Hepatocyte (in vitro differentiated cells): Measurements from ENCODE around the gene PHB1.

Experiments
- CTCF ChIP-seq: fragments of 200-600 bp; sonication (generic); IDR thresholded peaks from 2 replicates; pipeline ENCODE4 v1.5.1; 2016; ENCODE audit warnings: antibody characterized with exemption, mild to moderate bottlenecking; ENCODE audit not compliant: poor library complexity
- EZH2 ChIP-seq: fragments of 200-600 bp; sonication (generic); IDR thresholded peaks from 2 replicates; pipeline ENCODE4 v1.6.1; 2016; ENCODE audit warnings: antibody characterized with exemption, mild to moderate bottlenecking, borderline replicate concordance
- EZH2phosphoT487 ChIP-seq: fragments of 200-600 bp; sonication (generic); IDR thresholded peaks from one replicate; pipeline ENCODE4 v1.6.1; 2018; ENCODE audit warnings: antibody characterized with exemption, mild to moderate bottlenecking, low read depth, moderate library complexity; ENCODE audit not compliant: unreplicated experiment, severe bottlenecking

DNA sequence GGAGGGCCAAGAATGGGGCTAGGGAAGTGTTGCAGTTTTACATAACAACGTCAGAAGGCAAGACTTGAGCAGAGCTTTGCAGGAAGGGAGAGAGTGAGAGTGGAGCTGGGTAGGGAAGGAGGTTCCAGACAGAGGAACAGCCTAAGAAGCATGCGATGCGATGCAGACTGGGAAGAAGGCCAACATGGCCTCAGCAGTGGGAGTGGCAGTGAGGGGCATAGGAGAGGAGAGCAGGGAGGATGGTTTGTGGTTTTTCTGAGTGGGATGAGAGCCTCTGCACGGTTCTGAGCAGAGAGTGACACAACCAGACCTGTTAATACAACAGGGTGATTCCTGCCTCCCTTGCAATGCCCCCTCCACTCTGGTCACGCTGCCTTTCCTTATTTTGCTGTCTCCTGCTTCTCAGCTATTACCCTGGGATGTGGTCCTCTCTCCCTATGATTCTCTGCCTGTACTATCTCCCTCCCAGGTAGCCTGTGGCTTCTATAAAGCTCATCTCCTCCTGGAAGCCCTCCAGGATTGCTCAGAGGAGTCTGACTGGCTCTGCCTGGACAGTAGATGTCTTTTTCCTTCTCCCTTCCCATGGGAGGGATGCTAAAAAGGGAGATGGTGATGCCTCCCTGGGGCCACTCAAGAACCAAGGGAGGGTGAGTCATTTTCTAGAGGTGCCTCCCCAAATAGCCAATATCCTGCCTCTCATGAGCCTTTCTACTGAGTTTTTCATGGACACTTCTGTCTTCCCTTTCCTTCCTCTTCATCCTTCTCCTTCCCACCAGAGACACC is 41.7 kb upstream of the PHB1 start:
- TF ChIP-seq CTCF: no peak
- no peak for TF ChIP-seq EZH2
- TF ChIP-seq EZH2phosphoT487: no peak
